Liver (tissue), 3 donors: ENCODE data around the gene PPP2CA.

Source experiments
- ATF3 ChIP-seq: IDR thresholded peaks from 2 replicates; pipeline ENCODE4 v1.6.1; 2016; ENCODE audit warnings: antibody characterized with exemption
- GABPA ChIP-seq, 2 donors: IDR thresholded peaks in 1 of 2; conservative IDR thresholded peaks in 1 of 2; 2 replicates each; pipeline ENCODE4 v1.6.1; 2016; ENCODE audit warnings: antibody characterized with exemption in 2 of 2, mild to moderate bottlenecking in 1 of 2, moderate library complexity in 1 of 2
- NR2F2 ChIP-seq: IDR thresholded peaks from 2 replicates; pipeline ENCODE4 v1.6.1; 2016; ENCODE audit warnings: antibody characterized with exemption
- RAD21 ChIP-seq, 2 donors: IDR thresholded peaks; 2 replicates each; pipeline ENCODE4 v1.6.1; 2016; ENCODE audit warnings: antibody characterized with exemption in 2 of 2, mild to moderate bottlenecking in 2 of 2
- YY1 ChIP-seq: IDR thresholded peaks from 2 replicates; pipeline ENCODE4 v1.6.1; 2016; ENCODE audit warnings: antibody characterized with exemption, mild to moderate bottlenecking
- TF ChIP-seq, protein P1 (sequence below): IDR thresholded peaks from 2 replicates; pipeline ENCODE4 v1.6.1; 2016; ENCODE audit warnings: antibody characterized with exemption
- TF ChIP-seq, protein P2 (sequence below): fragments of 150-350 bp; IDR thresholded peaks from 2 replicates; pipeline ENCODE4 v1.5.1; 2017; ENCODE audit warnings: improper control_type of control experiment, low read depth, low read length; ENCODE audit not compliant: missing input control
- donor health status: healthy.
- donor health status: healthy.

GRCh38 chr5:134236820-134237219 lies 10.9 kb upstream of the PPP2CA start:
- TF ChIP-seq NR2F2: no peak
- TF ChIP-seq, protein P1, sequence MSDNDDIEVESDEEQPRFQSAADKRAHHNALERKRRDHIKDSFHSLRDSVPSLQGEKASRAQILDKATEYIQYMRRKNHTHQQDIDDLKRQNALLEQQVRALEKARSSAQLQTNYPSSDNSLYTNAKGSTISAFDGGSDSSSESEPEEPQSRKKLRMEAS: no peak
- TF ChIP-seq, protein P2, sequence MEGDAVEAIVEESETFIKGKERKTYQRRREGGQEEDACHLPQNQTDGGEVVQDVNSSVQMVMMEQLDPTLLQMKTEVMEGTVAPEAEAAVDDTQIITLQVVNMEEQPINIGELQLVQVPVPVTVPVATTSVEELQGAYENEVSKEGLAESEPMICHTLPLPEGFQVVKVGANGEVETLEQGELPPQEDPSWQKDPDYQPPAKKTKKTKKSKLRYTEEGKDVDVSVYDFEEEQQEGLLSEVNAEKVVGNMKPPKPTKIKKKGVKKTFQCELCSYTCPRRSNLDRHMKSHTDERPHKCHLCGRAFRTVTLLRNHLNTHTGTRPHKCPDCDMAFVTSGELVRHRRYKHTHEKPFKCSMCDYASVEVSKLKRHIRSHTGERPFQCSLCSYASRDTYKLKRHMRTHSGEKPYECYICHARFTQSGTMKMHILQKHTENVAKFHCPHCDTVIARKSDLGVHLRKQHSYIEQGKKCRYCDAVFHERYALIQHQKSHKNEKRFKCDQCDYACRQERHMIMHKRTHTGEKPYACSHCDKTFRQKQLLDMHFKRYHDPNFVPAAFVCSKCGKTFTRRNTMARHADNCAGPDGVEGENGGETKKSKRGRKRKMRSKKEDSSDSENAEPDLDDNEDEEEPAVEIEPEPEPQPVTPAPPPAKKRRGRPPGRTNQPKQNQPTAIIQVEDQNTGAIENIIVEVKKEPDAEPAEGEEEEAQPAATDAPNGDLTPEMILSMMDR: no peak
- no peak for TF ChIP-seq GABPA (IDR thresholded peaks at IDR 0.05 in 1 of 2, conservative IDR thresholded peaks at IDR 0.05 in 1 of 2)
- no peak for TF ChIP-seq RAD21 (IDR thresholded peaks at IDR 0.05)
- no peak for TF ChIP-seq ATF3
- TF ChIP-seq YY1: no peak
